GM21786 (cell line): ENCODE measurements around the gene B3GAT3.
"Not testable (repeated sequence)": the region's sequence is repeated elsewhere in the genome, so short reads cannot be mapped to it uniquely, and the experiment has no call there.

Source experiments
- ATAC-seq: cut with Tn5 transposase; IDR thresholded peaks from one replicate; pipeline ENCODE4 v1.9.1; 2021; ENCODE audit not compliant: unreplicated experiment

The B3GAT3 gene

GRCh38 chr11:62604460-62605120, 17.2 kb downstream of the B3GAT3 start:
- no peak for ATAC-seq

GRCh38 chr11:62603776-62604299, 17.9 kb downstream of the B3GAT3 start:
- ATAC-seq, result no peak

GRCh38 chr11:62603072-62603408, 18.7 kb downstream of the B3GAT3 start:
- no peak for ATAC-seq

GRCh38 chr11:62602141-62603071, 19.4 kb downstream of the B3GAT3 start:
- no peak for ATAC-seq

GRCh38 chr11:62601372-62602140, 20.2 kb downstream of the B3GAT3 start, which contains the start of gene MTA2:
TSS of gene MTA2 (minus strand) at chr11:62601865. CDS start at chr11:62601450, 415 bp downstream.
- peak; percentile 73 for ATAC-seq

- ATAC-seq, result no peak
Measured at GRCh38 chr11:62601122-62601371, 20.7 kb downstream of the B3GAT3 start.

GRCh38 chr11:62600367-62601121, 21.2 kb downstream of the B3GAT3 start:
- no peak for ATAC-seq

GRCh38 chr11:62599901-62600300, 21.9 kb downstream of the B3GAT3 start:
- ATAC-seq, result no peak

GRCh38 chr11:62599069-62599696, 22.6 kb downstream of the B3GAT3 start:
- ATAC-seq, result peak; percentile 54

- no peak for ATAC-seq
Measured at GRCh38 chr11:62595124-62595523, 26.7 kb downstream of the B3GAT3 start.

GRCh38 chr11:62593434-62594044, 28.2 kb downstream of the B3GAT3 start:
- ATAC-seq, result no peak

GRCh38 chr11:62592989-62593421, 28.8 kb downstream of the B3GAT3 start:
- no peak for ATAC-seq

GRCh38 chr11:62592146-62592815, 29.5 kb downstream of the B3GAT3 start:
- ATAC-seq, result no peak

GRCh38 chr11:62591448-62592145, 30.2 kb downstream of the B3GAT3 start, which contains the start of gene TUT1:
TSS of gene TUT1 (minus strand) at chr11:62591523. CDS start at chr11:62591485, 38 bp downstream.
- peak; percentile 88 for ATAC-seq

GRCh38 chr11:62588966-62589637, 32.7 kb downstream of the B3GAT3 start:
- no peak for ATAC-seq

- ATAC-seq, result not testable (repeated sequence)
Measured at GRCh38 chr11:62585356-62585755, 36.4 kb downstream of the B3GAT3 start.

- not testable (repeated sequence) for ATAC-seq
Measured at GRCh38 chr11:62581735-62582134, 40.1 kb downstream of the B3GAT3 start.
